GM23338 (cell line): Measurements from ENCODE around the gene USP3.
"Not testable (repeated sequence)": the region's sequence is repeated elsewhere in the genome, so short reads cannot be mapped to it uniquely, and the experiment has no call there.

Experiments
- EZH2 ChIP-seq: fragments of 200-600 bp; sonication (generic); IDR thresholded peaks from one replicate; pipeline ENCODE4 v1.8.0; 2017; ENCODE audit warnings: antibody characterized with exemption, mild to moderate bottlenecking, low read depth; ENCODE audit not compliant: unreplicated experiment
- EZH2phosphoT487 ChIP-seq: fragments of 200-600 bp; sonication (generic); IDR thresholded peaks from one replicate; pipeline ENCODE4 v1.8.1; 2018; ENCODE audit warnings: antibody characterized with exemption; ENCODE audit not compliant: unreplicated experiment
- NANOG ChIP-seq: IDR thresholded peaks from 2 replicates; pipeline ENCODE4 v1.6.1; 2016; ENCODE audit warnings: antibody characterized with exemption, borderline replicate concordance
- POLR2AphosphoS5 ChIP-seq: IDR thresholded peaks from 2 replicates; pipeline ENCODE4 v1.6.1; 2016; ENCODE audit warnings: antibody characterized with exemption, low read depth
- TF ChIP-seq, protein P1 (sequence below): IDR thresholded peaks from one replicate; pipeline ENCODE4 v1.6.1; 2018; ENCODE audit warnings: antibody characterized with exemption; ENCODE audit not compliant: unreplicated experiment
- TF ChIP-seq, protein P2 (sequence below), 2 experiments: fragments of 200-600 bp in 1 of 2; sonication (generic) in 1 of 2; conservative IDR thresholded peaks; 2 replicates each; pipeline versions ENCODE4 v1.5.1 to v1.6.1; 2016 to 2017; ENCODE audit warnings: antibody characterized with exemption in 2 of 2, low read depth in 2 of 2, mild to moderate bottlenecking in 2 of 2, moderate library complexity in 1 of 2
- TF ChIP-seq, protein P3 (sequence below): IDR thresholded peaks from 2 replicates; pipeline ENCODE4 v1.6.1; 2016; ENCODE audit warnings: antibody characterized with exemption

DNA sequence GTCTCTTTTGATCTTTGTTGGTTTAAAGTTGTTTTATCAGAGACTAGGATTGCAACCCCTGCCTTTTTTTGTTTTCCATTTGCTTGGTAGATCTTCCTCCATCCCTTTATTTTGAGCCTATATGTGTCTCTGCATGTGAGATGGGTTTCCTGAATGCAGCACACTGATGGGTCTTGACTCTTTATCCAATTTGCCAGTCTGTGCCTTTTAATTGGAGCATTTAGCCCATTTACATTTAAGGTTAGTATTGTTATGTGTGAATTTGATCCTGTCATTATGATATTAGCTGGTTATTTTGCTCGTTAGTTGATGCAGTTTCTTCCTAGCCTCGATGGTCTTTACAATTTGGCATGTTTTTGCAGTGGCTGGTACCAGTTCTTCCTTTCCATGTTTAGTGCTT is 116.4 kb downstream of the USP3 start:
- not testable (repeated sequence) for TF ChIP-seq EZH2, POLR2AphosphoS5, EZH2phosphoT487, NANOG
- TF ChIP-seq, protein P1, sequence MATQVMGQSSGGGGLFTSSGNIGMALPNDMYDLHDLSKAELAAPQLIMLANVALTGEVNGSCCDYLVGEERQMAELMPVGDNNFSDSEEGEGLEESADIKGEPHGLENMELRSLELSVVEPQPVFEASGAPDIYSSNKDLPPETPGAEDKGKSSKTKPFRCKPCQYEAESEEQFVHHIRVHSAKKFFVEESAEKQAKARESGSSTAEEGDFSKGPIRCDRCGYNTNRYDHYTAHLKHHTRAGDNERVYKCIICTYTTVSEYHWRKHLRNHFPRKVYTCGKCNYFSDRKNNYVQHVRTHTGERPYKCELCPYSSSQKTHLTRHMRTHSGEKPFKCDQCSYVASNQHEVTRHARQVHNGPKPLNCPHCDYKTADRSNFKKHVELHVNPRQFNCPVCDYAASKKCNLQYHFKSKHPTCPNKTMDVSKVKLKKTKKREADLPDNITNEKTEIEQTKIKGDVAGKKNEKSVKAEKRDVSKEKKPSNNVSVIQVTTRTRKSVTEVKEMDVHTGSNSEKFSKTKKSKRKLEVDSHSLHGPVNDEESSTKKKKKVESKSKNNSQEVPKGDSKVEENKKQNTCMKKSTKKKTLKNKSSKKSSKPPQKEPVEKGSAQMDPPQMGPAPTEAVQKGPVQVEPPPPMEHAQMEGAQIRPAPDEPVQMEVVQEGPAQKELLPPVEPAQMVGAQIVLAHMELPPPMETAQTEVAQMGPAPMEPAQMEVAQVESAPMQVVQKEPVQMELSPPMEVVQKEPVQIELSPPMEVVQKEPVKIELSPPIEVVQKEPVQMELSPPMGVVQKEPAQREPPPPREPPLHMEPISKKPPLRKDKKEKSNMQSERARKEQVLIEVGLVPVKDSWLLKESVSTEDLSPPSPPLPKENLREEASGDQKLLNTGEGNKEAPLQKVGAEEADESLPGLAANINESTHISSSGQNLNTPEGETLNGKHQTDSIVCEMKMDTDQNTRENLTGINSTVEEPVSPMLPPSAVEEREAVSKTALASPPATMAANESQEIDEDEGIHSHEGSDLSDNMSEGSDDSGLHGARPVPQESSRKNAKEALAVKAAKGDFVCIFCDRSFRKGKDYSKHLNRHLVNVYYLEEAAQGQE = not testable (repeated sequence)
- TF ChIP-seq, protein P2, sequence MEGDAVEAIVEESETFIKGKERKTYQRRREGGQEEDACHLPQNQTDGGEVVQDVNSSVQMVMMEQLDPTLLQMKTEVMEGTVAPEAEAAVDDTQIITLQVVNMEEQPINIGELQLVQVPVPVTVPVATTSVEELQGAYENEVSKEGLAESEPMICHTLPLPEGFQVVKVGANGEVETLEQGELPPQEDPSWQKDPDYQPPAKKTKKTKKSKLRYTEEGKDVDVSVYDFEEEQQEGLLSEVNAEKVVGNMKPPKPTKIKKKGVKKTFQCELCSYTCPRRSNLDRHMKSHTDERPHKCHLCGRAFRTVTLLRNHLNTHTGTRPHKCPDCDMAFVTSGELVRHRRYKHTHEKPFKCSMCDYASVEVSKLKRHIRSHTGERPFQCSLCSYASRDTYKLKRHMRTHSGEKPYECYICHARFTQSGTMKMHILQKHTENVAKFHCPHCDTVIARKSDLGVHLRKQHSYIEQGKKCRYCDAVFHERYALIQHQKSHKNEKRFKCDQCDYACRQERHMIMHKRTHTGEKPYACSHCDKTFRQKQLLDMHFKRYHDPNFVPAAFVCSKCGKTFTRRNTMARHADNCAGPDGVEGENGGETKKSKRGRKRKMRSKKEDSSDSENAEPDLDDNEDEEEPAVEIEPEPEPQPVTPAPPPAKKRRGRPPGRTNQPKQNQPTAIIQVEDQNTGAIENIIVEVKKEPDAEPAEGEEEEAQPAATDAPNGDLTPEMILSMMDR (conservative IDR thresholded peaks at IDR 0.05; ENCODE audit: low read depth in 2 of 2) = not testable (repeated sequence)
- TF ChIP-seq, protein P3, sequence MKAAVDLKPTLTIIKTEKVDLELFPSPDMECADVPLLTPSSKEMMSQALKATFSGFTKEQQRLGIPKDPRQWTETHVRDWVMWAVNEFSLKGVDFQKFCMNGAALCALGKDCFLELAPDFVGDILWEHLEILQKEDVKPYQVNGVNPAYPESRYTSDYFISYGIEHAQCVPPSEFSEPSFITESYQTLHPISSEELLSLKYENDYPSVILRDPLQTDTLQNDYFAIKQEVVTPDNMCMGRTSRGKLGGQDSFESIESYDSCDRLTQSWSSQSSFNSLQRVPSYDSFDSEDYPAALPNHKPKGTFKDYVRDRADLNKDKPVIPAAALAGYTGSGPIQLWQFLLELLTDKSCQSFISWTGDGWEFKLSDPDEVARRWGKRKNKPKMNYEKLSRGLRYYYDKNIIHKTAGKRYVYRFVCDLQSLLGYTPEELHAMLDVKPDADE = not testable (repeated sequence)
